Astrocyte (in vitro differentiated cells and primary cell): ENCODE results near the gene FNDC5.

Experiments
- CTCF ChIP-seq: IDR thresholded peaks from 2 replicates; pipeline ENCODE4 v1.5.1; 2011; ENCODE audit warnings: low read depth, mild to moderate bottlenecking, inconsistent platforms, low read length, moderate library complexity; ENCODE audit not compliant: insufficient read depth
- EZH2 ChIP-seq: IDR thresholded peaks from 2 replicates; pipeline ENCODE4 v1.6.1; 2012; ENCODE audit warnings: mild to moderate bottlenecking, low read length, inconsistent platforms; ENCODE audit not compliant: insufficient read depth

- TF ChIP-seq CTCF: no peak
- TF ChIP-seq EZH2: no peak
Measured at GRCh38 chr1:32863218-32863880, 7.4 kb downstream of the FNDC5 start.
